ENCODE results near the gene AKAP10.
A peak's percentile ranks its signal among the peaks of the same experiment; 100 is the strongest.

Gene AKAP10

GRCh38 chr17:19933628-19934027 lies 44.0 kb downstream of the AKAP10 start:
- H2AFZ ChIP-seq (ENCODE audit: insufficient read depth, low read length, poor library complexity), result no peak overlapping the region
- H4K12ac ChIP-seq (ENCODE audit: low read depth, low read length), result no peak overlapping the region
- H3K4me3 ChIP-seq (ENCODE audit: low read depth, low read length), result no peak overlapping the region
- H4K8ac ChIP-seq (ENCODE audit: low read depth, low read length), result no peak overlapping the region
- no peak overlapping the region for H3K18ac ChIP-seq (ENCODE audit: low read length)
- H2BK12ac ChIP-seq (ENCODE audit: low read length), result no peak overlapping the region
- H3K9me3 ChIP-seq (ENCODE audit: insufficient read depth, low read depth, low read length), result no peaks in the 10 kb centered on the region
- H3K9ac ChIP-seq (ENCODE audit: low read length), result no peak overlapping the region
- no peak overlapping the region for H2BK120ac ChIP-seq (ENCODE audit: insufficient read depth, low read length, poor library complexity)
- H3K79me2 ChIP-seq (ENCODE audit: control insufficient read depth, insufficient read depth, low read length, poor library complexity), result no peaks in the 10 kb centered on the region
- DNase-seq, result no peak
- H3K4me1 ChIP-seq (ENCODE audit: control insufficient read depth in 1 of 2, insufficient read depth in 2 of 2, low read length in 2 of 2), result no peaks in the 10 kb centered on the region
- H3K23ac ChIP-seq (ENCODE audit: low read length), result no peak overlapping the region
- no peak overlapping the region for H4K91ac ChIP-seq (ENCODE audit: low read depth, low read length)
- H3K79me1 ChIP-seq (ENCODE audit: low read length), result no peaks in the 10 kb centered on the region
- H3K4me2 ChIP-seq (ENCODE audit: low read length), result no peak overlapping the region
- no peak overlapping the region for H3K27ac ChIP-seq (ENCODE audit: low read depth, low read length)
- no peak overlapping the region for H2AK5ac ChIP-seq (ENCODE audit: low read length)
- no peak overlapping the region for H2BK5ac ChIP-seq (ENCODE audit: low read depth, low read length, poor library complexity)
- no peaks in the 10 kb centered on the region for H3K27me3 ChIP-seq (ENCODE audit: insufficient read depth, low read length)
- H3K36me3 ChIP-seq (ENCODE audit: control insufficient read depth in 1 of 2, insufficient read depth in 2 of 2, low read length in 2 of 2), result peaks cover 21 to 26% of the 10 kb centered on the region in 2 experiments
- no peak overlapping the region for H3K4ac ChIP-seq (ENCODE audit: low read depth, low read length)
- no CpG with 5 or more reads among the region's 5 CpGs for WGBS (ENCODE audit: extremely low coverage, insufficient coverage, insufficient read length)
- H3K14ac ChIP-seq (ENCODE audit: low read length), result no peak overlapping the region

GRCh38 chr17:19933221-19933620 lies 44.4 kb downstream of the AKAP10 start:
- H3K4me2 ChIP-seq (ENCODE audit: low read length), result no peak overlapping the region
- H3K4me1 ChIP-seq (ENCODE audit: control insufficient read depth in 1 of 2, insufficient read depth in 2 of 2, low read length in 2 of 2), result no peaks in the 10 kb centered on the region
- no peak overlapping the region for H3K9ac ChIP-seq (ENCODE audit: low read length)
- H2BK120ac ChIP-seq (ENCODE audit: insufficient read depth, low read length, poor library complexity), result no peak overlapping the region
- no peaks in the 10 kb centered on the region for H3K79me1 ChIP-seq (ENCODE audit: low read length)
- DNase-seq, result peak in 1 of 2 donors; percentile 42
- no peak overlapping the region for H4K8ac ChIP-seq (ENCODE audit: low read depth, low read length)
- H2AK5ac ChIP-seq (ENCODE audit: low read length), result no peak overlapping the region
- H3K9me3 ChIP-seq (ENCODE audit: insufficient read depth, low read depth, low read length), result no peaks in the 10 kb centered on the region
- H3K4me3 ChIP-seq (ENCODE audit: low read depth, low read length), result no peak overlapping the region
- H4K12ac ChIP-seq (ENCODE audit: low read depth, low read length), result no peak overlapping the region
- H3K79me2 ChIP-seq (ENCODE audit: control insufficient read depth, insufficient read depth, low read length, poor library complexity), result no peaks in the 10 kb centered on the region
- no peak overlapping the region for H3K4ac ChIP-seq (ENCODE audit: low read depth, low read length)
- no peak overlapping the region for H3K27ac ChIP-seq (ENCODE audit: low read depth, low read length)
- no peak overlapping the region for H3K18ac ChIP-seq (ENCODE audit: low read length)
- no peak overlapping the region for H2BK12ac ChIP-seq (ENCODE audit: low read length)
- H2AFZ ChIP-seq (ENCODE audit: insufficient read depth, low read length, poor library complexity), result no peak overlapping the region
- peaks cover 21 to 26% of the 10 kb centered on the region in 2 experiments for H3K36me3 ChIP-seq (ENCODE audit: control insufficient read depth in 1 of 2, insufficient read depth in 2 of 2, low read length in 2 of 2)
- no peak overlapping the region for H3K14ac ChIP-seq (ENCODE audit: low read length)
- WGBS (ENCODE audit: extremely low coverage, insufficient coverage, insufficient read length), result no CpG with 5 or more reads among the region's 5 CpGs
- H3K27me3 ChIP-seq (ENCODE audit: insufficient read depth, low read length), result no peaks in the 10 kb centered on the region
- H3K23ac ChIP-seq (ENCODE audit: low read length), result no peak overlapping the region
- H2BK5ac ChIP-seq (ENCODE audit: low read depth, low read length, poor library complexity), result no peak overlapping the region
- H4K91ac ChIP-seq (ENCODE audit: low read depth, low read length), result no peak overlapping the region

GRCh38 chr17:19928299-19928698 lies 49.3 kb downstream of the AKAP10 start:
- no peak overlapping the region for H4K91ac ChIP-seq (ENCODE audit: low read depth, low read length)
- no peak overlapping the region for H2BK120ac ChIP-seq (ENCODE audit: insufficient read depth, low read length, poor library complexity)
- no peak overlapping the region for H3K18ac ChIP-seq (ENCODE audit: low read length)
- H3K27me3 ChIP-seq (ENCODE audit: insufficient read depth, low read length), result no peaks in the 10 kb centered on the region
- no peak overlapping the region for H4K12ac ChIP-seq (ENCODE audit: low read depth, low read length)
- H3K4me3 ChIP-seq (ENCODE audit: low read depth, low read length), result no peak overlapping the region
- no peak for DNase-seq
- H3K4me2 ChIP-seq (ENCODE audit: low read length), result no peak overlapping the region
- no peak overlapping the region for H3K23ac ChIP-seq (ENCODE audit: low read length)
- H2BK12ac ChIP-seq (ENCODE audit: low read length), result no peak overlapping the region
- no peaks in the 10 kb centered on the region for H3K79me1 ChIP-seq (ENCODE audit: low read length)
- no CpG with 5 or more reads among the region's 4 CpGs for WGBS (ENCODE audit: extremely low coverage, insufficient coverage, insufficient read length)
- H2BK5ac ChIP-seq (ENCODE audit: low read depth, low read length, poor library complexity), result no peak overlapping the region
- no peaks in the 10 kb centered on the region for H3K9me3 ChIP-seq (ENCODE audit: insufficient read depth, low read depth, low read length)
- no peak overlapping the region for H3K27ac ChIP-seq (ENCODE audit: low read depth, low read length)
- no peak overlapping the region for H2AK5ac ChIP-seq (ENCODE audit: low read length)
- H3K79me2 ChIP-seq (ENCODE audit: control insufficient read depth, insufficient read depth, low read length, poor library complexity), result no peaks in the 10 kb centered on the region
- H4K8ac ChIP-seq (ENCODE audit: low read depth, low read length), result no peak overlapping the region
- no peak overlapping the region for H3K14ac ChIP-seq (ENCODE audit: low read length)
- no peak overlapping the region for H3K4ac ChIP-seq (ENCODE audit: low read depth, low read length)
- H3K36me3 ChIP-seq (ENCODE audit: control insufficient read depth in 1 of 2, insufficient read depth in 2 of 2, low read length in 2 of 2), result peaks cover 21 to 23% of the 10 kb centered on the region in 2 experiments
- no peaks in the 10 kb centered on the region for H3K4me1 ChIP-seq (ENCODE audit: control insufficient read depth in 1 of 2, insufficient read depth in 2 of 2, low read length in 2 of 2)
- H3K9ac ChIP-seq (ENCODE audit: low read length), result no peak overlapping the region
- no peak overlapping the region for H2AFZ ChIP-seq (ENCODE audit: insufficient read depth, low read length, poor library complexity)

- Histone ChIP-seq H2AFZ (ENCODE audit: insufficient read depth, low read length, poor library complexity) (no peak overlapping the region), H3K4me2 (ENCODE audit: low read length) (no peak overlapping the region), H4K8ac (ENCODE audit: low read depth, low read length) (no peak overlapping the region), H3K9me3 (ENCODE audit: insufficient read depth, low read depth, low read length) (no peaks in the 10 kb centered on the region), H3K23ac (ENCODE audit: low read length) (no peak overlapping the region), H2AK5ac (ENCODE audit: low read length) (no peak overlapping the region), H3K14ac (ENCODE audit: low read length) (no peak overlapping the region), H4K91ac (ENCODE audit: low read depth, low read length) (no peak overlapping the region), H3K79me2 (ENCODE audit: control insufficient read depth, insufficient read depth, low read length, poor library complexity) (no peaks in the 10 kb centered on the region), H2BK5ac (ENCODE audit: low read depth, low read length, poor library complexity) (no peak overlapping the region), H3K27ac (ENCODE audit: low read depth, low read length) (no peak overlapping the region), H2BK12ac (ENCODE audit: low read length) (no peak overlapping the region), H4K12ac (ENCODE audit: low read depth, low read length) (no peak overlapping the region), H3K79me1 (ENCODE audit: low read length) (no peaks in the 10 kb centered on the region), H2BK120ac (ENCODE audit: insufficient read depth, low read length, poor library complexity) (no peak overlapping the region), H3K4me3 (ENCODE audit: low read depth, low read length) (no peak overlapping the region), H3K27me3 (ENCODE audit: insufficient read depth, low read length) (no peaks in the 10 kb centered on the region), H3K18ac (ENCODE audit: low read length) (no peak overlapping the region), H3K4ac (ENCODE audit: low read depth, low read length) (no peak overlapping the region), H3K9ac (ENCODE audit: low read length) (no peak overlapping the region), H3K4me1 (ENCODE audit: control insufficient read depth in 1 of 2, insufficient read depth in 2 of 2, low read length in 2 of 2) (peaks cover 3% of the 10 kb centered on the region in 2 experiments), H3K36me3 (ENCODE audit: control insufficient read depth in 1 of 2, insufficient read depth in 2 of 2, low read length in 2 of 2) (peaks cover 20 to 22% of the 10 kb centered on the region in 2 experiments)
- DNase-seq, result peak; percentile 12 to 74
- no CpG with 5 or more reads among the region's 2 CpGs for WGBS (ENCODE audit: extremely low coverage, insufficient coverage, insufficient read length)
Observed at GRCh38 chr17:19915245-19915978, 62.2 kb downstream of the AKAP10 start.
